Measurements from ENCODE around the gene FBRSL1.

FBRSL1 gene

GRCh38 chr12:132539016-132539773 lies 49.2 kb downstream of the FBRSL1 start:
- H3K4me3 ChIP-seq (ENCODE audit: low read depth, low read length): no peak overlapping the region

GRCh38 chr12:132540436-132540835 lies 50.5 kb downstream of the FBRSL1 start:
- H3K4me3 ChIP-seq (ENCODE audit: low read depth, low read length): no peak overlapping the region
- TF ChIP-seq CTCF (IDR thresholded peaks at IDR 0.05; ENCODE audit: low read depth, low read length): no peak

More at GRCh38 chr12:132539016-132539773, 49.2 kb downstream of the FBRSL1 start:
- TF ChIP-seq CTCF (IDR thresholded peaks at IDR 0.05; ENCODE audit: low read depth, low read length): no peak

GRCh38 chr12:132541200-132541599 lies 51.2 kb downstream of the FBRSL1 start:
- TF ChIP-seq CTCF (IDR thresholded peaks at IDR 0.05; ENCODE audit: low read depth, low read length): no peak
- H3K4me3 ChIP-seq (ENCODE audit: low read depth, low read length): no peak overlapping the region

GRCh38 chr12:132541996-132542395 lies 52.0 kb downstream of the FBRSL1 start:
- TF ChIP-seq CTCF (IDR thresholded peaks at IDR 0.05; ENCODE audit: low read depth, low read length): no peak
- no peak overlapping the region for H3K4me3 ChIP-seq (ENCODE audit: low read depth, low read length)

- H3K4me3 ChIP-seq (ENCODE audit: low read depth, low read length): no peak overlapping the region
- no peak for TF ChIP-seq CTCF (IDR thresholded peaks at IDR 0.05; ENCODE audit: low read depth, low read length)
Observed at GRCh38 chr12:132542661-132543060, 52.7 kb downstream of the FBRSL1 start.

- H3K4me3 ChIP-seq (ENCODE audit: low read depth, low read length): no peak overlapping the region
- TF ChIP-seq CTCF (IDR thresholded peaks at IDR 0.05; ENCODE audit: low read depth, low read length): no peak
Observed at GRCh38 chr12:132543298-132544079, 53.5 kb downstream of the FBRSL1 start.

GRCh38 chr12:132544080-132544397 lies 54.1 kb downstream of the FBRSL1 start:
- TF ChIP-seq CTCF (IDR thresholded peaks at IDR 0.05; ENCODE audit: low read depth, low read length): no peak

More at GRCh38 chr12:132544080-132544397, 54.1 kb downstream of the FBRSL1 start:
- H3K4me3 ChIP-seq (ENCODE audit: low read depth, low read length): no peak overlapping the region

Data from WI38 (cell line).